ENCODE results near the gene ST13.
"Not testable (repeated sequence)": the region's sequence is repeated elsewhere in the genome, so short reads cannot be mapped to it uniquely, and the experiment has no call there.

ST13 gene

DNA sequence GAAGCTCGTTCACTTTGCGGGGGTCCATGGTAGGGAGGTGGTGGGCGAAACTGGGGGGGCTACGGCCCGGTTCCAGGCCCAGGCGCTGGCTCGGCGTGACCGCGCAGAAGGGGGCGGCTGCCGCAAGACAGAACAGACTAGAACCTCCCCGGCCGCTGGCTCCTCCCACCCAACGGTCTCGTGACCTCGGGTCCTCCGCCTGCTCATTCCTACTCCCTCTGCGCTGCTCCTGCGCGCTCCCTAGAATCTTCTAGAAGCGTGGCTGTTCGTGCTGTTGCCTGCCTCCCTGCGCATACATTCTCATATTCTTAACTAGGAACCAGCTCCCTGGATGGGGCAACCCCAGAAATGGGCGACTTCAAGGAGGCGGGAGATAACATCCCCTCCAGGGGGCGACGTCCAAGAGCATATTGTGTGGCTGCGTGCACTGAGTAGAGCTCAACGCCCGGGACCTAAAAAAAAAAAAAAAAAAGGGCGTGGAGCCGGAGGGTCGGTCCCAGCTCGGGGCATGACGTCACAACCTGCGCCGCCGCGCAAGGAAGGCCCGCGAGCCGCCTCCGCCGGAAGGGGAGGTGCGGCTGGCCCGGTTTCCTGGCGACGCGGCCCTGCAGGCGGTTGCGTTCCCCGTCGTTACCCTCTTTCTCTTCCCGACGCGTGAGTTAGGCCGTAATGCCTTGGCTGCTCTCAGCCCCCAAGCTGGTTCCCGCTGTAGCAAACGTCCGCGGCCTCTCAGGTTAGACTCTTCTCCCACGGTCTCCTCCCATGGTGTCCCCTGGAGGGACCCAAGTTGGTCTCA, at the start of gene ST13, which contains the start of gene XPNPEP3:
Gene ST13 (minus strand): TSS at position 127 of the 796 bp plus-strand sequence. CDS start 99 bp downstream, at position 28.
Gene XPNPEP3 (plus strand): TSS at position 636 of the 796 bp plus-strand sequence. CDS start 34 bp downstream, at position 670.
- in situ Hi-C loops (cut with MboI; ENCODE audit: low sequenced_read_pairs), result no loop called here

DNA sequence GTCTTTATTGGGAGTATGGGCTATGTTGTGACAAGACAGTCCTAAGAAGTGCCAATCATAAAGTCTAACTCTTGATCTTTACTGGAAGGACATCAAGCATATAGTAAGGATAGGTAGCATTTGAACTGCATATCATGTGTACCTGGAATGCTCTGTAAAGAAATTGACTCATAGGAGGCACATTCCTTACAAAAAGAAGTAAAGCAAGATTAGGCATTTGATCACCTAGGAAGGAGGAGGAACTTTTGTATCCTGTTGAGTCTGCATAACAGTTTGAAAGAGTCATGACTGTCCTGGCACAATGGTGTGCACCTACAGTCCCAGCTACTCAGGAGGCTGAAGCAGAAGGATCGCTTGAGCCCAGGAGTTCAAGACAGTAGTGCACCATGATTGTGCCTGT, 47.7 kb upstream of the ST13 start:
- in situ Hi-C loops (cut with MboI; ENCODE audit: low sequenced_read_pairs), result no loop called here

DNA sequence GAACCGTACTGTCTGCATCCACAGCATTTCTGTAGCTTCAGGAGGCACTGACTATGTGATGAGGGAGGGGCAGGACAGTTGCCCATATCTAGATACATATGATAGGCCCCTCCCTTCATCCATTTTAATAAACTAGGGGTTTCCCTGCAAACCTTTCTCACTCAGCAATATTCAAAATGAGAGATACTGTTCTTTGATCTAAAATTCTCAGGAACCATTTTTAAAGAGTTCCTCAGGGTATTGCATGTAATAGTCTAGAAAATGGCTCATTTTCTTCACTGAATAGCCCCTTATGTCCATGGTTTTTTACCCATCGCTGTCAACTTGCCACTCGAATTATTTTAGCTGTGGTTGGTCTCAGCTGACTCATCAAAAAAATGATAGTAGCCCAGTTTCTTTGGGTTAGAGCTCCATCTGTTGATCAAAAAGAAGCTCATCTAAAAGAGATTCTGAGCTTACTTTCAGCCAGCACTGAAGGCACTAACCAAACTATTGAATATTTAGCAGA, 42.5 kb upstream of the ST13 start:
- in situ Hi-C loops (cut with MboI; ENCODE audit: low sequenced_read_pairs), result no loop called here

DNA sequence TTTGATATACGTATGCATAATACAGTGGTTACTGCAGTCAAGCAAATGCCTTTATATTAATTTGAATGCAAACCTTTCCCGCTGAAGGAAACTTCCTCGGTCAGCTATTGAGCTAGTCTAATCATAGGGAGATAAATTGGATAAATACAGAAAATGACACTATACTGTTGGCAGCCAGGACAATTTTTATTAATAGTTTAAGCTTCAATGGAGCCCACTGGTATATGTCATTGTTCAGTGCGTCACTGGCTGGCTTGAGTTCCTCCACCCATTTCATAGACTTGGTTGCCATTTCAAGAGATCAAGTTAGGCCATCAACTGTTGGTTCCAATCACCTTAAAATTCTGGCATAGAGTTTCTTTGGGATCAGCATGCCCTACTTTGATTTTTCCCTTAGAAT, 38.0 kb upstream of the ST13 start:
- in situ Hi-C loops (cut with MboI; ENCODE audit: low sequenced_read_pairs), result no loop called here

DNA sequence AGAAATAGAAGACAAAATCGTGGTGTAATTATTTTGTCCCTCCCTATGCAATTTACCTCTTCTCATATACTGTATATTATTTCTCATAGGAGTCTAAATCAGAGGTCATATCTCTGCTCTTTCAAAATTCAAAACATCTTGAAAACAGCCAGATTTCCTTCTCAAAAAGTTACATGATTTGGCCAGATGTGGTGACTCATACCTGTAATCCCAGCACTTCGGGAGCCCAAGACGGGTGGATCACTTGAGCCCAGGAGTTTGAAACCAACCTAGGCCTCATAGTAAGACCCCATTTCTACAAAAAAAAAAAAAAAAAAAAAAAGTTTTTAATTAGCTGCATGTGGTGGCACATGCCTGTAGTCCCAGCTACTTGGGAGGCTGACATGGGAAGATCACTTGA, 34.4 kb upstream of the ST13 start:
- in situ Hi-C loops (cut with MboI; ENCODE audit: low sequenced_read_pairs), result no loop called here

DNA sequence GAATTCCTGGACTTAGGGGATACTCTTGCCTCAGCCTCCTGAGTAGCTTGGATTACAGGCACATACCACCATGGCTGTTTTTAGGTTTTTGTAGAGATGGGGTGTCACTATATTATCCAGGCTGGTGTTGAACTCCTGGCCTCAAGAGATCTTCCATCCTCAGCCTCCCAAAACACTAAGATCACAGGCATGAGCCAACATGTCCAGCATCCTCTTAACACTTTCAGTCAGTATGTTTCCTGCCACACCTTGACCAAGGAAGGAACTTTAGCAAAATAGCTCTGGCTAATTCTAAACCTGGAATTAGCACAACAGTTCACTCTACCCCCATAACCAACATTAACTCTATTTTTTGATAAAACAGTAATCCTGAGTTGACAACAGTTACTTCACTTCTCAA, 32.7 kb upstream of the ST13 start:
- in situ Hi-C loops (cut with MboI; ENCODE audit: low sequenced_read_pairs), result no loop called here

DNA sequence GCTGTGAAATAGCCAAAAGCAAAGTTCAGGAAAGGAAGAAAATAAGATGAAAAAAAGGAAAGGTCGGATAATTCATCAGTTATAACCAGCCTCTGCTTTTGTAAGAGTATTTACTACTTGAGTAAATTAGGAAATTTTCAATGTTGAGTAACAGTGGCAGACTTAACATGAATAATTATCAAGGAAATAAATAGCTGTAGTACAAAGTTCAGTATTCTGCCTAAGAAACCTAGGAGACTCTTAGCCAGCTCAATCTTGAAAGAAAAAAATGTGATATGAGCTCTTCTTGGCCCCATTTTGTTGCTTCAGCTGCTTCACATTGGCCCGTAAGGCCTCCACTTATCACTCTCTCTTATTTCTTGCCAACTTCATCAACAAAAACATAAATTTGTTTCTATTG, 22.5 kb upstream of the ST13 start:
- in situ Hi-C loops (cut with MboI; ENCODE audit: low sequenced_read_pairs), result no loop called here

- in situ Hi-C loops (cut with MboI; ENCODE audit: low sequenced_read_pairs), result no loop called here
Measured at GRCh38 chr22:40877488-40877887, 21.0 kb upstream of the ST13 start.

- in situ Hi-C loops (cut with MboI; ENCODE audit: low sequenced_read_pairs), result no loop called here
Measured at GRCh38 chr22:40876907-40877306, 20.5 kb upstream of the ST13 start.

- in situ Hi-C loops (cut with MboI; ENCODE audit: low sequenced_read_pairs), result no loop called here
Measured at GRCh38 chr22:40875111-40875510, 18.7 kb upstream of the ST13 start.

- in situ Hi-C loops (cut with MboI; ENCODE audit: low sequenced_read_pairs), result no loop called here
Measured at GRCh38 chr22:40874016-40874415, 17.6 kb upstream of the ST13 start.

GRCh38 chr22:40868379-40868778, 11.9 kb upstream of the ST13 start:
- in situ Hi-C loops (cut with MboI; ENCODE audit: low sequenced_read_pairs), result not testable (repeated sequence)

DNA sequence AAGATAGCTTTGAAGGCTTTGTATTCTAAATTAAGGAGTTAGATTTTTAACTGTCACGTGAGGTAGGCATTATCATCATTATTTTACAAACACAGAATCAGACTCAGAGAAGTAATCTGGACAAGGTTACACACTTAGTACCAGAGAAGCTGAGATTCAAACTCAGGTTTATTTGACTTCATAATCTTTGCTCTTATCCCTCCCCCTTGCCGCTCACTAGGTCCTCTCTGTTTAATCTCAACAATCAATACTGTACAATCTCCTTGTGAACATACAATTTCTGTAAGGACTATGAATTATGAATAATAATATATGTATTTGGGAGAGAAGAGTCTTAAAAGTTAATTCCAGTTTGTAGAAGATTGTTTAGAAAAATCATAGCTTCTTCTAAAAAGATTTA, 10.7 kb upstream of the ST13 start:
- in situ Hi-C loops (cut with MboI; ENCODE audit: low sequenced_read_pairs), result no loop called here

DNA sequence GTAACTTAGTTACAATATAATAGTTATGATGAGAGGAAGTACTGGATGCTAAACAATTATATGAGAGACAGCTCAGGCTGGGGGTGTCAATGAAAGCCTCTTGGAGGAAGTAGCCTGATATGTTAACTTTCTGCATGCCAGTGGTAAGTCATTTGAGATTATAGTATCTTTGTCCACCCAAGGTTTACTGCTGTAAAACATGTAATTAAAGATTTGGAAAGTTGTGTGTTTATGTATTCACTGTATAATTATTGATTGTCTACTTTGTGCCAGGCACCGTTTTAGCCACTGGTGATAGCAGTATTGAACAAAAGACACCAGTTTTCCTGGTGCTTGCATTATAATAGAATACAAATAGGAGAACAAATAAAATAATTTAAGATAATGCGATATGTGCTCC, 6.1 kb upstream of the ST13 start:
- in situ Hi-C loops (cut with MboI; ENCODE audit: low sequenced_read_pairs), result no loop called here

GRCh38 chr22:40862013-40862412, 5.6 kb upstream of the ST13 start, which contains the start of gene DNAJB7:
Gene DNAJB7, minus strand, starts transcription at chr22:40862113. Its CDS starts 119 bp downstream, at chr22:40861994.
- in situ Hi-C loops (cut with MboI; ENCODE audit: low sequenced_read_pairs), result no loop called here

DNA sequence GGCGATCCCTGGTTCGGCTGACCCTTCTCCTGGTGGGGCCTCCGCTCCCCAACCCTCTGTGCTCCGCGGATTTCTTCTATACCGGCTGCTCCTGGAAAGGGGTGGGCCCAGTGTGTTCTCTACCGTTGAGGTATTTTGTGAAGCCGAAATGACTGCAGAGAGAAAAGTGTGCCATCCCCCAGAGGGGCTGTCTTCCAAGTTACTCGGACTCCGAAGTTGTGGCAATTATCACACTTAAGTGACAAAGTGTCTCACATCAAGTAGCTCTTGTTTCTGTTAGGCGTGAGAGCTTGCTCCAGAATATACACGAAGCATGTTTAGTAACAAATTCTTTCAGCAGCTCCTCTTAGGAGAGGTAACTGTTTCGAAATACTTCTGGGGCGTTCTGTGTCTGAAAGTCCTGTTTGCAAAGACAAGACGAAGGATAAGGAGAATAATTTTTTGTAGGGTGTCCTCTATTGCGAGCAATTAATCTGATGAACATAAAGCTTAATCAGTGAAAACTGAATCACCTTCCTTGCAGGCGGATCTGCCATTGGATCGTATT, 943 bp upstream of the ST13 start:
- in situ Hi-C loops (cut with MboI; ENCODE audit: low sequenced_read_pairs), result no loop called here

- in situ Hi-C loops (cut with MboI; ENCODE audit: low sequenced_read_pairs), result no loop called here
Measured at GRCh38 chr22:40855979-40856512, 393 bp downstream of the ST13 start.

- in situ Hi-C loops (cut with MboI; ENCODE audit: low sequenced_read_pairs), result no loop called here
Measured at GRCh38 chr22:40855071-40855978, 1.1 kb downstream of the ST13 start.

- in situ Hi-C loops (cut with MboI; ENCODE audit: low sequenced_read_pairs), result no loop called here
Measured at GRCh38 chr22:40853961-40854360, 2.5 kb downstream of the ST13 start.

- in situ Hi-C loops (cut with MboI; ENCODE audit: low sequenced_read_pairs), result no loop called here
Measured at GRCh38 chr22:40853333-40853732, 3.1 kb downstream of the ST13 start.

GRCh38 chr22:40845816-40846215, 10.6 kb downstream of the ST13 start:
- in situ Hi-C loops (cut with MboI; ENCODE audit: low sequenced_read_pairs), result not testable (repeated sequence)
